NCI-H82 treated with DMSO at 0.1 percent for 48 hours (cell line): ENCODE results near the gene CPA4.

Source experiments
- DNase-seq: peaks from one replicate; lab custom pipeline; 2025; ENCODE audit not compliant: unreplicated experiment; lab: John Stamatoyannopoulos, UW

Gene CPA4

GRCh38 chr7:130363026-130363847 lies 70.3 kb downstream of the CPA4 start:
- no peak for DNase-seq

- no peak for DNase-seq
Measured at GRCh38 chr7:130364451-130364850, 71.5 kb downstream of the CPA4 start.

GRCh38 chr7:130365088-130365487 lies 72.1 kb downstream of the CPA4 start:
- DNase-seq, result no peak

GRCh38 chr7:130365511-130366441 lies 72.8 kb downstream of the CPA4 start:
- peak; percentile 32 for DNase-seq

- DNase-seq, result no peak
Measured at GRCh38 chr7:130366564-130366963, 73.6 kb downstream of the CPA4 start.

- no peak for DNase-seq
Measured at GRCh38 chr7:130367088-130367755, 74.3 kb downstream of the CPA4 start.

- no peak for DNase-seq
Measured at GRCh38 chr7:130367836-130368746, 75.1 kb downstream of the CPA4 start.

GRCh38 chr7:130369110-130369711 lies 76.2 kb downstream of the CPA4 start:
- no peak for DNase-seq

GRCh38 chr7:130369831-130370550 lies 77.0 kb downstream of the CPA4 start:
- no peak for DNase-seq

GRCh38 chr7:130371046-130371445 lies 78.1 kb downstream of the CPA4 start:
- DNase-seq, result no peak

- no peak for DNase-seq
Measured at GRCh38 chr7:130372402-130373165, 79.6 kb downstream of the CPA4 start.
